C4-2B (cell line): ENCODE data around the gene CAMTA1.

Experiments used
- H3K27ac ChIP-seq: fragments of 450-650 bp; 2 replicates; pipeline ENCODE4 v1.5.1; 2017
- CTCF ChIP-seq: fragments of 450-650 bp; conservative IDR thresholded peaks from 2 replicates; pipeline ENCODE4 v1.5.1; 2017; ENCODE audit warnings: mild to moderate bottlenecking
- ZFX ChIP-seq: fragments of 450-650 bp; IDR thresholded peaks from 2 replicates; pipeline ENCODE4 v1.6.1; 2017

The CAMTA1 gene

GRCh38 chr1:7250176-7250575 is 464.9 kb downstream of the CAMTA1 start:
- H3K27ac ChIP-seq, result no peak overlapping the region
- TF ChIP-seq CTCF (no peak), ZFX (no peak)

- H3K27ac ChIP-seq, result no peak overlapping the region
- TF ChIP-seq CTCF, result no peak
- no peak for TF ChIP-seq ZFX
These were observed 465.6 kb downstream of the CAMTA1 start for GRCh38 chr1:7250597-7251453.

GRCh38 chr1:7251454-7251800 is 466.2 kb downstream of the CAMTA1 start:
- TF ChIP-seq ZFX, result no peak
- H3K27ac ChIP-seq, result no peak overlapping the region

GRCh38 chr1:7252411-7253117 is 467.3 kb downstream of the CAMTA1 start:
- no peak overlapping the region for H3K27ac ChIP-seq
- TF ChIP-seq ZFX (no peak), CTCF (no peak)

GRCh38 chr1:7253118-7253480 is 467.8 kb downstream of the CAMTA1 start:
- no peak for TF ChIP-seq ZFX
- TF ChIP-seq CTCF, result no peak

GRCh38 chr1:7253988-7254587 is 468.8 kb downstream of the CAMTA1 start:
- no peak for TF ChIP-seq CTCF
- no peak for TF ChIP-seq ZFX
- no peak overlapping the region for H3K27ac ChIP-seq

More at GRCh38 chr1:7253118-7253480, 467.8 kb downstream of the CAMTA1 start:
- no peak overlapping the region for H3K27ac ChIP-seq

- no peak for TF ChIP-seq CTCF
- no peak for TF ChIP-seq ZFX
- H3K27ac ChIP-seq, result no peak overlapping the region
These were observed 470.2 kb downstream of the CAMTA1 start for GRCh38 chr1:7255303-7256058.
